Effector memory CD4-positive, alpha-beta T cell (primary cell): ENCODE measurements around the gene LGALS3BP.

Experiments
- DNase-seq, 3 donors: peaks; one replicate each; pipeline ENCODE4 v3.0.0-alpha.2; 2020
- H3K27ac ChIP-seq: 2 replicates; pipeline ENCODE4 v1.7.0; 2013; ENCODE audit warnings: mild to moderate bottlenecking, low read length, moderate library complexity; ENCODE audit not compliant: insufficient read depth, poor library complexity, severe bottlenecking
- H3K27me3 ChIP-seq: replicated peaks from 2 replicates; pipeline ENCODE4 v1.7.0; 2013; ENCODE audit warnings: mild to moderate bottlenecking, low read length; ENCODE audit not compliant: insufficient read depth, control insufficient read depth, poor library complexity, severe bottlenecking
- H3K36me3 ChIP-seq: 2 replicates; pipeline ENCODE4 v1.7.0; 2013; ENCODE audit warnings: mild to moderate bottlenecking, low read length, moderate library complexity; ENCODE audit not compliant: control insufficient read depth, insufficient read depth
- H3K4me1 ChIP-seq: 2 replicates; pipeline ENCODE4 v1.7.0; 2013; ENCODE audit warnings: low read length, mild to moderate bottlenecking; ENCODE audit not compliant: control insufficient read depth, insufficient read depth, poor library complexity, severe bottlenecking
- H3K4me3 ChIP-seq: 2 replicates; pipeline ENCODE4 v1.7.0; 2013; ENCODE audit warnings: low read length, low read depth, mild to moderate bottlenecking; ENCODE audit not compliant: insufficient read depth, poor library complexity, severe bottlenecking
- H3K9me3 ChIP-seq: 2 replicates; pipeline ENCODE4 v1.7.0; 2013; ENCODE audit warnings: mild to moderate bottlenecking, low read length, moderate library complexity; ENCODE audit not compliant: control insufficient read depth

The LGALS3BP gene

DNA sequence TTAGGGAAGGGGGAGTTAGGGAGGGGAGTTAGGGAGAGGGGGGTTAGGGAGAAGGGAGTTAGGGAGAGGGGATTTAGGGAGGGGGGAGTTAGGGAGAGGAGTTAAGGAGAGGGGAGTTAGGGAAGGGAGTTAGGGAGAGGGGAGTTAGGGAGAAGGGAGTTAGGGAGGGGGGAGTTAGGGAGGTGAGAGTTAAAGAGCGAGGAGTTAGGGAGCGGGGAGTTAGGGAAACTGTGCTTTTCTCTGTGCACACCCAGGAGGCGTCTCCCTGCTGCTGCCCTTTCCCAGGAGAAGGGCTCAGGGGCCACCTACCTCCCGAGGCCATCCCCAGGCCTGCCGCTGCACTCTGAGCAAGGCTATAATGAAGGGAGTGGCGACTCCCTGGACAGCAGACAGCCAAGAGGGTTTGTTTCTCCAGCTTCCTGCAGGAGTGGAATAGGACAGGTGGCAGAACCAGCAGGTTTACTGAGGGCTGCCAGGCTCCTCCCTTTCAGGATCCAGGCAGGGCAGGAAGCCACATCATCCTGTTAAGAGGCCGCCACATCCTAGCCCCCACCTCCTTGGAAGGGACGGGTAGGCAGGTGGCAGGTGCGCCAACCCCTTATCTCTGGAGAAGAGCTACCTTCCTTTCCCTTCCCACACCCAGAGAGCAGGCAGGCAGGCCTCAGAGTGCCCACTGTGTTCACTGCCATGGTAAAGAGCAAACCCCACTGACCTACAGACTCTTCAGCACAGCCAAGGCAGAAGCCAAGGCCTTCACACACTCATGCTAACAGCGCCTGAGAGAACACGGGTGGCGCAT is 25.5 kb upstream of the LGALS3BP start:
- Histone ChIP-seq H3K27me3 (no peaks in the 10 kb centered on the region), H3K9me3 (no peaks in the 10 kb centered on the region), H3K4me3 (no peak overlapping the region), H3K36me3 (peaks cover 9% of the 10 kb centered on the region), H3K4me1 (peaks cover 37% of the 10 kb centered on the region), H3K27ac (peak overlapping the region; percentile 22)
- no peak for DNase-seq

DNA sequence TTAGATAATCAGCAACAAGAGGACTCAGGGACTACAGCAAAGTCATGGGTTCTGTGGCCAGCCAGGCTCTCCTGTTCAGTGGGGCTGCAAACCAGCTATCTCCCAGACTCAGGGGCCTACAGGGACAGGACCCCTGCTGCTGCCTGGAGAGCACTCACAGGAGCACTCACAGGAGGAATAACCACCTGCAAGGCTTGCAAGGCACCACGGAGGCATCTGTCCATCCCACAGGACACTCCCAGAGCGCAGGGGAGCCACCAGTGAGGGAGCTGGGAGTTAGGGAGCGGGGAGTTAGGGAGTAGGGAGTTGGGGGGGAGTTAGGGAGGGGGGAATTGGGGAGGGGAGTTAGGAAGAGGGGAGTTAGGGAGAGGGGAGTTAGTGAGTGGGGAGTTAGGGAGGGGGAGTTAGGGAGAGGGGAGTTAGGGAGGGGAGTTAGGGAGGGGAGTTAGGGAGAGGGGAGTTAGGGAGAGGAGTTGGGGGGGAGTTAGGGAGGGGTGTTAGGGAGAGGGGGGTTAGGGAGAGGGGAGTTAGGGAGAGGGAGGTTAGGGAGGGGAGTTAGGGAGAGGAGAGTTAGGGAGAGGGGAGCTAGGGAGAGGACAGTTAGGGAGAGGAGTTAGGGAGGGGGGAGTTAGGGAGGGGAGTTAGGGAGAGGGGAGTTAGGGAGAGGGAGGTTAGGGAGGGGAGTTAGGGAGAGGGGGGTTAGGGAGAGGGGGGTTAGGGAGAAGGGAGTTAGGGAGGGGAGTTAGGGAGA is 24.1 kb upstream of the LGALS3BP start:
- H3K27me3 ChIP-seq, result no peaks in the 10 kb centered on the region
- peaks cover 12% of the 10 kb centered on the region for H3K36me3 ChIP-seq
- H3K4me3 ChIP-seq, result no peak overlapping the region
- H3K27ac ChIP-seq, result no peak overlapping the region
- H3K4me1 ChIP-seq, result peaks cover 31% of the 10 kb centered on the region
- no peak for DNase-seq
- H3K9me3 ChIP-seq, result no peaks in the 10 kb centered on the region

GRCh38 chr17:79002796-79003593 is 23.3 kb upstream of the LGALS3BP start:
- H3K27ac ChIP-seq, result no peak overlapping the region
- no peak for DNase-seq
- H3K4me3 ChIP-seq, result no peak overlapping the region
- no peaks in the 10 kb centered on the region for H3K9me3 ChIP-seq
- H3K4me1 ChIP-seq, result peaks cover 22% of the 10 kb centered on the region
- H3K27me3 ChIP-seq, result no peaks in the 10 kb centered on the region
- H3K36me3 ChIP-seq, result peaks cover 18% of the 10 kb centered on the region

DNA sequence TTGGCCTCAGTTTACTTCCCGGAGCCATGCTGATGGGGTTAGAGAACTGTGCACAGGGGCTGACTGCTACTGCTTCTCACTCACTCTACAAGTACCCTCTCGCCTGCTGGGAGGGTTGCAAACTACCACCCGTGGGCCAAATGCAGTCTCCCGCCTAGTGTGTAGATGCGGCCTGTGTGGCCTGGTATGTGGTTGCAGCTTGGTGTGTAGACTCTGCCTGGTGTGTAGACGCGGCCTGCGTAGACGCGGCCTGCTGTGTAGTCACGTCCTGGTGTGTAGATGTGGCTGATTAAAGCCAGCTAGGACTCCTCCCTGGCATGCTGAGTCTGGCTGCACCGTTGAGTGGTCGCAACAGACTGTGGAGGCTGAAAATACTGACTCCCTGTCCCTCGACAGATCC is 22.6 kb upstream of the LGALS3BP start:
- Histone ChIP-seq H3K4me1 (peaks cover 17% of the 10 kb centered on the region), H3K4me3 (no peak overlapping the region), H3K36me3 (peaks cover 25% of the 10 kb centered on the region), H3K27ac (no peak overlapping the region), H3K9me3 (no peaks in the 10 kb centered on the region), H3K27me3 (no peaks in the 10 kb centered on the region)
- no peak for DNase-seq

DNA sequence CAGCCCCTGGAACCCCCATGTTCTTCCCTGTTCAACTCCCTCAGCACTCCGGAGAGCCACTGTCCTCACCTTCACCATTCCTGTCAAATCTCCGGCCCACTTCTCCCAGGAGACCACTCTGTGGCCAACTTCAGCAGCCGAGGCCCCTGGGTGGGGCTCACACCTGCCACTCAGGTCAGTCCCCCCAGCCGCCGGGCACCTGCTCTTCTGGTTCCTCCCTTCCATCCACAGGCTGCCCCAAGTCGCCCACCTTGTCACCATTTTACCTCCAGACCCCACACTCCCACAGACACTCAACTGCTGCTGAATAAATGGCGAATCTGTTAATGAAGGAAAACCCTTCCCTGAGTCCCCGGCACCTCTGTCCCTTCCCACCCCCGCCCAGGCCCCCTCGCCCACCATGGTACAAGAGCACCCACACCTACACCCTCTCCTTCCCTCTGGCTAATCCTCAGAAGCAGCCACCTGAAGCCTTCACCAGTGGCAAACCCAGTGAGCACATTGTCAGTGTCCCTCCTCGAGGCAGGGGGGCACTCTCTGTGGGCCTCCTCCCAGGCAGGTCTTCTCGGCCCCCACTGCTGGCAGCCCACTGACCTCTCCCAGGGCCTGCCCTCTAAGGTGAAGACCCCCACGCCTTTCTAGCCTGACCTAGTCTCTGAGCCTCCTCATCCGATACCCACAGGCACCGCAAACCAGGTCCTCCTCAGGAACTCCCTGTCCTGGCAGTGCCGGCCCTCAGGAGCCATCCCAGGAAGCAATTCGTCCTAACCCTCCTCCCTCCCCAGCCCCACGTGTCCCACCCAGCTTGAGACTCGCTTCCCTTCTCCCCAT is 21.7 kb upstream of the LGALS3BP start:
- no peak for DNase-seq
- no peaks in the 10 kb centered on the region for H3K27me3 ChIP-seq
- no peak overlapping the region for H3K27ac ChIP-seq
- H3K36me3 ChIP-seq, result peaks cover 32% of the 10 kb centered on the region
- H3K9me3 ChIP-seq, result no peaks in the 10 kb centered on the region
- H3K4me3 ChIP-seq, result no peak overlapping the region
- peaks cover 14% of the 10 kb centered on the region for H3K4me1 ChIP-seq

DNA sequence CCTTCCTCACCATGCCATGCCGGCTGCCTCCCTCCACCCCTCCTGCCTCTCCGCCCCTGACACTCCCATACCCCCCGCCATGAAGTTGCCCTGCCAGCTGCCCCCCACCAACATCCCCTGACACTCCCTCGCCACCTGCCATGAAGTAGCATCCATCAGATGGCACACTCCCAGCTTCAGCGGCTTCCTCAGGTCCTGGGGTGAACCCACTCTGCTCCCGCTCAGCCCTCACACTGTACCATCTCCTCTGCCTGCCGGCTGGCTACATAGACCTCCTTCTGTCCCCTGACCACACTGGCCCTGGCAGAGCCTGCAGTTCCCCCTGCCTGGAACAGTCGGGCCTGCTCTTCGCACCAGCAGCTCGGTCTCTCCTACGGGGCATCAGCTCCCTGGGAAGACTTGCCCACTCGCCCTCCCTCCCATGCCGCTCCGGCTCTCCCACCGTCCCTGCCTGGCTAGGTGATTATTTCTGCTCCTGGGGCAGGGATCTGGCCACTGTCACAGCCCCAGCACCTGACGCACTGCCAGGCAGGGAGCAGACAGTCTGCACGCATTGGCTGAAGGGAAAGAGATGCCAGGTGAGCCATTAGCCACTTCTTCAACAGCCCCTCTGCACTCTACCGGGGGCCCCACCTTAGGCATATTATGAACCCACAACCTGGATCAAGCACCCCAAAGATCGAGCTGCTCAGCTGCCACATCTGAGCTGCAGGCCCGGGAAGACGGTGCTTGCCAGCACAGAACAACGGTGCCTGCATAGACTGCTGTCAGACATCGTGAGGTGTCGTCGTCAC is 20.9 kb upstream of the LGALS3BP start:
- H3K27ac ChIP-seq, result no peak overlapping the region
- H3K9me3 ChIP-seq, result no peaks in the 10 kb centered on the region
- H3K4me1 ChIP-seq, result peaks cover 6% of the 10 kb centered on the region
- no peak overlapping the region for H3K4me3 ChIP-seq
- H3K27me3 ChIP-seq, result no peaks in the 10 kb centered on the region
- no peak for DNase-seq
- H3K36me3 ChIP-seq, result peaks cover 39% of the 10 kb centered on the region

DNA sequence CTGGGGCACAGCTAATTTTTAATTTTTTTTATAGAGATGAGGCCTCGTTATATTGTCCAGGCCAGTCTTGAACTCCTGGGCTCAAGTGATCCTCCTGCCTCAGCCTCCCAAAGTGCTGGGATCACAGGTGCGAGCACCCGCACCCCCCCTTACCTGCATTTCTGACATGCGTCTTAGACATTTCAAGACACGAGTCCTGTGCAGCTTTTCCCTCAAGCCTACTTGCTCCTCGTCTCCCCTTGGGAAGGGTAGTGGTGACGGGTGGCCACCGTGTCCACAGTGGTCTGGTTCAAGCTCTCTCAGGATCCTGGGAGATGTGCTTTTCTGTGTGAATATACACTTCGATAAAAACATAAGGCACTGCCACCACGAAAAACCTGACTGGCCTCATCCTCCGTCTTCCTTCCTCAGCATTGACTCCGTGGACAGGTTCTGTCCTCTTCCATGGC is 20.2 kb upstream of the LGALS3BP start:
- Histone ChIP-seq H3K36me3 (peaks cover 43% of the 10 kb centered on the region), H3K27me3 (no peaks in the 10 kb centered on the region), H3K4me3 (no peak overlapping the region), H3K9me3 (no peaks in the 10 kb centered on the region), H3K27ac (no peak overlapping the region), H3K4me1 (peaks cover under 1% of the 10 kb centered on the region)
- DNase-seq, result no peak

GRCh38 chr17:78999056-78999768 is 19.5 kb upstream of the LGALS3BP start:
- Histone ChIP-seq H3K36me3 (peaks cover 43% of the 10 kb centered on the region), H3K27ac (no peak overlapping the region), H3K4me1 (no peaks in the 10 kb centered on the region), H3K27me3 (no peaks in the 10 kb centered on the region), H3K9me3 (no peaks in the 10 kb centered on the region), H3K4me3 (no peak overlapping the region)
- no peak for DNase-seq
